T follicular helper cell (primary cell): Measurements from ENCODE around the gene NTN5.

Experiments
- DNase-seq: peaks from one replicate; pipeline ENCODE4 v3.0.0-alpha.2; 2020; ENCODE audit warnings: low read depth

Gene NTN5

DNA sequence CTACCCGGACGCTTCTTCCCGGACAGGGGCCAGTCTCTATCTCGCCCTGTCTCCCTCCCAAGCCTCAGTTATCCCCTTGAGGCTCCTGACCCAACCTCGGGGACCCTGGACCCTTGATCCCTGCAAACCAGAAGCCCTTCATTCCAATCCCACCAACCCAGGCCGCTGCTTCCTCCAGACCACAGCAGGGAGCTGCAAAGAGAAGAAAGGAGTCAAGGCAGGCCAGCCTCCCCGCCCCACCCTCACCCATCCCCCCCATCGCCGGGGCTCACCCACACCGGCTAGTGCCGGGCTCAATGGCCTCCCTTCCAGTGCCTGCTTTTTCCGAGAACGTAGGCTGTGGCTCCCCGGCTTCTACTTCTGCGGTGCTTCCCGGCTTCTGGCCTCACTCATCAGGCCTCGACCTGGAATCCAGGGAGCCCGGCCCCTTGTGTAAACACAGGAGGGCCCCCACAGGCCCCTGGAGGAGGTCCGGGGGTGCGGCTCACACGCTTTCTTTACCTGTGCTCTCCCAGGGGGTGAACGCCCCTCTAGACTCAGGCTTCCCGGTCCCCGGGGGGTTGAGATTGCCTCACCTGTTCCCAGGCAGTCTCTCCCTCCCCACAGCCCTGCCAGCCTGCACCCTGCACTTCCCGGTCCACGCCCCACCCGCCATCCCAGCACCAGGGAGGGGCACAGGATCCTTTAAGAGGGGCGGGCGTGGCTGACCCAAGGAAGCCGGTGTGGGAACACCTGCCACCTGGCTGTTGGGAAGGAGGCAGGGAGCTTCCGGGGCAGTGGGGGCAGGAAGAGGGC, 58.2 kb downstream of the NTN5 start, which contains the start of gene FAM83E:
TSS of gene FAM83E (minus strand) at position 641 of the 795 bp plus-strand sequence. CDS start 1,704 bp downstream, outside the sequence.
- DNase-seq: no peak

DNA sequence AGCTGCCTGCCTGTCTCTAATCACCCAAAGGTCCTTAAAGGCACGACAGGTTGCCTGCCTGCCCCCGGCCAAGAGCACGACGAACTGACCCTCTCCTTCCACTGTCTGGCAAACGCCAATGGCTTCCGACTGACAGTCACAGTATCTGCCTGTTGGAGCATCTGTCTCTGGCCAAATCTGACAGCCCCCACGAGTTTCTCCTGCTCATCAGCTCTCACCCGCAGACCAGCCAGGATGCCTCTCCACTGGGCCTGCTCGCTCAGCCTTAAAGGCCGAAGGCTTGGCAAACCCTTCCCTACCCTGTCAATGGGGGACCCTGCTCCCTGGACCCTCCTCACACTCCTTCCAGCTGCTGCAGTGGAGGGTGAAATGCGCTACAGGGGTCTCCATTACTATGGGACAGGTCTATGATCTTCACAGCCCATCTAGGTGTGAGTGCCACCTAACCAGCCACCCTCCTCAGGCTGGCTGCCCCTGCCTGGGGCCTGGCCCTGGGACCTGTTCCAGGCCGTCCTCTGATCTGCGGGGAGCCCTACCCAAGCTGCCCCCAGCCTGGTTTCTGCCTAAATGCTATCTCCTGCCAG, 58.9 kb downstream of the NTN5 start:
- no peak for DNase-seq

DNA sequence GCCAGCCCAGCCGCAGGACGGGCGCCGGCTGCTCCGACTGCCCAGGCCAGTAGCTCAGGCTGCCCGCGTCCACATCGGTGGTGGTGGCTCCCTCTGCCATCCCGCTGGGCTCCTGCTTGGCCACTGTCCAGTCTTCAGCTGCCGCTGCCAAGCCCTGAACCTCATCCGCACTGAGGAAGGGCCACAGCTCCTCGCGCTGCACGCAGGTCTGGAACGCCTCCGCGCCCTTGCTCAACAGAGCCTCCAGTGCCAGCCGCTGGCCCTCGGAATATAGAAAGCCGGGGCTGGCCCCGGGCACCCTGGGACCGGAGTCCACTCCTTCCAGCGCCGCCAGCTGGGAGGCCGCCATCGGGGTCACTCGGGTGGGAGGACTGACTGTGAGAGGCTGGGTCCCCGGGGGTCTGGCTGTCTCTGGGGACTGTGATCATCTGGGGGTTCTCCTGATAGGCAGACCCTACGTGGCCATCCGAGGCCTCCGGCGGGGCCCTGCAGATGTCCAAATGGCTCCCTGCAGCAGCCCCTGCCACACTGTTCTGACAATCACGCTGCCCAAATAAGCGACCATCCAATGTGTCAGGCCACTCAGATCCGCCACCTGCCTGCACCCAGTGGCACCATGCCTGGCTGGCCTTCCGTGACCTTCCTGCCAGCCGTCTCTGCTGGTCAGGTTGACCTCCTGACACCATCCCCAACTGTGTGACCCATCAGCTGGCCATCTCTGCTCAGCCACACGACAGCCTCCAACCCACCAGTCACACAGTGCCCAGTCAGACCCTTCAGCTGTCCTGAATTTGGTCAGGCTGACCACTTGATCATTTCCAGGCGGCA, 59.6 kb downstream of the NTN5 start:
- DNase-seq: no peak

DNA sequence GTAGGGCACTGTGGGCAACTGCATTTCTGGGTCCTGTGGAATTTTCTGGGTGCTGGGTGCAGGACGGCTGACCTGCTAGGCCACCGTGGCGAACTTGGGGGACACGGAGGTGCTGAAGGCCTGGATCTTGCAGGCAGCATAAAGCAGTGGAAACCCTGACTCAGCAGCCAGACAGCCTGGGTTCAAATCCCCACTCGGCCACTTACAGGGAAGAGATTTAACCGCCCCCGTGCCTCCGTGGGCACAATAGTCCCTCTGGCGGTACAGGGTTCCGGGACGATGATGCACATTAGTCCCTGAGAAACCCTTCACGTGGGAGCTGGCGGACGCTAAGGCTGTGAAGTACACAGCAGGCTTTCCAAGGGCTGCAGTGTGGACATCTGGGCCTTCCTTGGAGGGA, 60.9 kb downstream of the NTN5 start:
- DNase-seq: no peak
